GM19467 (cell line): ENCODE data around the gene SLC4A8.

Experiments used
- ATAC-seq: cut with Tn5 transposase; IDR thresholded peaks from one replicate; pipeline ENCODE4 v1.9.1; 2021; ENCODE audit warnings: mild to moderate bottlenecking, moderate library complexity; ENCODE audit not compliant: unreplicated experiment

SLC4A8 gene

DNA sequence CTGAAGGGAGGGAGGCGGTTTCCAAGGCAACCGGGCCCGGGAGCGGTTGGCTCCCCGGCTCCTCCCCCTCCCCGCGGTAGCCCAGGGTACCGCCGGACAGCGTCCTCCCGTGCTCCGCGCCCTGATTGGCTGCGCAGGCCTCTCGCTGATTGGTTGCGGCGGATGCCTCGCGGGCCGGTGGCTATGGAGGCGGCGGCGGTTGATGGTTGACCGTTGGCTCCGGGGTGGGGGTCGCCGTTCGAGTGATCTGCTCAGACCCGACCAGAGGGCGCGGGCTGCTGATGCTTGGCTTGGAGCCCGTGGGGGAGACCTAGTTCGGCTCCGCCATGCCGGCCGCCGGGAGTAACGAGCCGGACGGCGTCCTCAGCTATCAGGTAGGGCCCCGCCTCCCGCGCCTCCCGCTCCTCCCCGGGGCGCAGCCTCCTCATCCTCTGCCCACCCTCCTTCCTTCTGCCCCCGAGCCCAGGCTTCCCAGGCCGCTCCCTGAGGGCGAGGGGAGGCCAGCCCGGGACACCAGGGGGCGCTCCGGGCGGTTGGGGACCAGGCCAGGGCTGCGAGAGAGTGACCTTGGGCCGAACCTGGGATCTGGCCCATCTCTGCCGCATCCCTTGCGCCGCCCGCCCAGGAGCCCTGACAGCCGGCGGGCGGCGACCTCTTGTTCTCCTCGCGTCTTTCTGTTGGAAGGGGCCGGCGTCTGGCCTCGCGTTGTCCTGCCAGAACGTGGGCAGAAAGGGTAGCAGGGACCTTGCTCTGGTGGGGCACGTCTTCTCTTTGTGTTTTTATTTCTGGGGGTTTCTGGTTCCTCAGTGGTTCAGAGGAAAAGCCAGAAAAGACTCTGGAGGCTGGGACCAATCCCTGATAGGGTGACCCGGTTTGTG is at the start of gene SLC4A8:
Gene SLC4A8 (plus strand): TSS at position 170 of the 878 bp plus-strand sequence. CDS start 157 bp downstream, at position 327.
- ATAC-seq: peak; percentile 95

DNA sequence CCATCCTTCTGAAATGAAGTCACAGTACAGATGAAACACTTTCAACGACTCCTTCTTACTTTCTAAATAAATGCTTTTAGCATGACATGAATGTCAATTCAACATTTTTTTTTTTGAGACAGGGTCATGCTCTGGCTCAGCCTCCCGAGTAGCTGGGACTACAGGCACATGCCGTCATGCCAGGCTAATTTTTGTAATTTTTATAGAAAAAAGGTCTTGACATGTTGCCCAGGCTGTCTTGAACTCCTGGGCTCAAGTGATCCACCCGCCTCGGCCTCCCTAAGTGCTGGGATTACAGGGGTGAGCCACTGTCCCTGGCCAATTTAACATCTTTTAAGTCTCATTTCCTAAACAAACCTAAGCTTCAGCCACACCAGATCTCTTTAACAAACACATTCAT is 49.8 kb upstream of the SLC4A8 start:
- ATAC-seq: no peak

DNA sequence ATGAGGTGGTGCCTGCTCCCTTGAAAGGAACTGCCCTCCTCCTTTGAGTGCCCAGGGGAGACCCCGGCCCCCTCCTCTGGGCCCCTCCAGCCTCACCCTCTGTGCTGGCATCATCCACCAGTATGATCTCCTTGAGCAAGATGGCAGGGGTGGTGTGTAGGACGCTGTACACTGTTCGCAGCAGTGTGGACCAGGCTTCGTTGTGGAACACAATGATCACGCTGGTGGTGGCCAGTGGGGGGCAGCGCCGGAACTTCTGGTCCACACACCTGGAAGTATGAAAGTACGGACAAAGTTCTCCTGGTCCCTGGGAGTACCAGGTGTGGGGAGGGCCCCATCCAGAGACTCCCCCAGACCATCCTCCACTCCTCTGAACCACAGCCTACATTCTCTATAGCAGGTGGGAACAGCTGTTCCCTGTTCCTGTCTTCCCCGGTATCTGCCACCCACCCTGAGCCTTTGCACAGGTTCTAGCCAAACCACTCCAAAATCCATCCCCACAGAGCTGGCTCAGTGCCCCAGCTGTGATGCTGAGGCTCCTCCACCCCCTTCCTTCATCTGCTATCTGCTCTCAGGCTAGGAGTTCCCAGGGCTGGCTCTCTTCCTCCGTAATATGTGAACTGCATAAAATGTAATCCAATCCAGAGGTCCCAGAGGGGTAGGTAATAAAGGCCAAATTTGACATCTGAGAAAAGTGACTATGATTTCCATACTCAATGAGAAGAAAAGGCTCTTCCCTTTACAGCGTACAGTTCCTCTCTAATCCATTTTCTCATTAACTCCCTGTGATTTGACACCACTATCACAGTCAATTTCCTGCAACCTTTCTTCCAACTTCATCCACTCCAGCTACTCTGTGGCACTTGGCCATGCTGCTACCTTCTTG is 47.3 kb upstream of the SLC4A8 start:
- ATAC-seq: no peak

DNA sequence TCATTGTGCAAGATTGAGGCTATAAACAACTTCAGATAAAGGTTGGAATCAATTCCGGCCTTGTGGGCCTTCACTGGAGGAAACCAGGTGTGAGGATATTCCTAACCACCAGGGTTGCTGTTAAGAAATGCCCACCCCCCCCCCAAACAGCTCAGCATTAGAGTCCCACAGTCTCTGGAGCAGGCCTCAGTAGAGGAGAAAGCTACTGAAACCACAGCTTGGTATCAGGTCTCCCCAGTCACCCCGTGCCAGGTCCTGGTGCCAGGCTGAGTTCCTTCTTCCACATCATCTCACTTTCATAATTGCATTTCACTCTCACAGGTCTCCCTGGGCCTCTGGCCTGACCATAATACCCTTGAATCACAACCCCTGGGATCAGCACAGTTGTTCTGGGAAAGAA is 45.9 kb upstream of the SLC4A8 start:
- no peak for ATAC-seq

DNA sequence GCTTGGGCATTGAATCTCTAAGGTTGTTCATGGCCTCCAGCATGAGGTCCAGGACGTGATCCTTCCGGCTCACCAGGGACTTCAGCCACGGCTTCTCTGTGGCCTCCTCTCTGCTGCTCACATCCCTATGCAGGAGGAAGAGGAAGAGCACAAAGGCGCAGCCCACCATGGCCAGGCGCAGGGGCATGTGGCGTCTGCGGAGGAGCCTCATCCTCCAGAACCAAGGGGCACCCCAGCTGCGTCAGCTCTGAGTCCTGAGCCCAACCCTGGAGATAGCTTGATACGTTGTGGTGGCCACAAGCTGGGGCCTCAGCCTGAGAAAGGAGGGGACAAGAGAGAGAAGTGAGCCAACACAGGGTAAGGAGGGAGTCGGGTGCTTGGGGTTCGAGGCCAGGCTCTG is 45.1 kb upstream of the SLC4A8 start:
- no peak for ATAC-seq

DNA sequence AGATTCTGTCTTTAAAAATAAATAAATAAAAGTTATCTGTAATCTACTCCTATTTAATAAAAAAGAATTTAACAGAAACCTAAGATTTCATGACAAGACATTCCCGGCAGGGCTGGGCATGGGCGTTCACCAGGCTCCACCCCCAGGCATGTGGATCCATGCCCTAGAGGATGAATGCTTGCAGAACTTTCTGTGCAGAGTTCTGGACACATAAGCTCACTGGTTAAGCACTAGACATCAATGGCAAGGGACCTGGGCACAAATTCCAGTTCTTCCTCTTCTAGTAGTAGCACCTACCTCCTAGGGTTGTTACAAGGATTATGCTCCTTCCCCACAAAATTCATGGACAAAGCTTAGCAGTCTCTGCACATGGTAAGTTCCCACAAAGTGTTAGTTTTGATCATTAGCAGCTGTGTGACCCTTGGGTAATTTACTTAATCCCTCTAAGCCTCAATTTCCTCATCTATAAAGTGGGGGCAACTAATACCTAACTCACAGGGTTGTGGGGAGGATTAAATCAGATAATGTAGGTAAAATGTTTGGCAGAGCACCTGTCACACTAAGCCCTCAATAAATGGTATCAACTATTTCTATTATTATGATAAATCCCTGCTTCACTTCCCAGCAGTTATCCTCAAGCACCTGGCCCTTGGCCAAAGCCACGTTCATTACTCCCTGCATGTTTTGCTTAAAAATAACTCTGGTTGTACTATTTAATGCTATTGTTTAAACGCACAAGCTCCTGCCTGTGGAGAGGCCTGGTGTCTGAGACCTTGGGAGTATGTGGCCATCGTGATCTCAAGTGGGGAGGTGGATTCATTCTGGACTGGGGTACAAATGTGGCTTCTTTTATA is 43.2 kb upstream of the SLC4A8 start:
- no peak for ATAC-seq

DNA sequence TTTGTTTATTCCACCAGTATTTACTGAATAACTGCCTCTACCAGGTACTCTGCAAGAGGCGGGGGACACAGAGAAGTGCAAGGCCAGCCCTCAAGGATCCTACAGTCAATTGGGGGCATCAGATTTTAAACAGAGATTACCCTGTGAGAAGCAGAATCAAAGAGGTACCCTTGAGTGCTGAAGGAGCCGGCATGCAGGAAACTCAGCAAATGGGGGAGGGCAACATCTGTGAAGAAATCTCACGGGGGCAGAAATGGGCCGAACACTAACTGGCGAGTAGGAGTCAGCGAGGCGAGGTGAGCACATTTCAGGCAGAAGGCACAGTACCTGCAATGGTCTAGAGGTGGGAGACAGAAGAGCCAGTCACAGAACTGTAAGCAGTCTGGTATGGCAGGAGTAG is 42.5 kb upstream of the SLC4A8 start:
- no peak for ATAC-seq

DNA sequence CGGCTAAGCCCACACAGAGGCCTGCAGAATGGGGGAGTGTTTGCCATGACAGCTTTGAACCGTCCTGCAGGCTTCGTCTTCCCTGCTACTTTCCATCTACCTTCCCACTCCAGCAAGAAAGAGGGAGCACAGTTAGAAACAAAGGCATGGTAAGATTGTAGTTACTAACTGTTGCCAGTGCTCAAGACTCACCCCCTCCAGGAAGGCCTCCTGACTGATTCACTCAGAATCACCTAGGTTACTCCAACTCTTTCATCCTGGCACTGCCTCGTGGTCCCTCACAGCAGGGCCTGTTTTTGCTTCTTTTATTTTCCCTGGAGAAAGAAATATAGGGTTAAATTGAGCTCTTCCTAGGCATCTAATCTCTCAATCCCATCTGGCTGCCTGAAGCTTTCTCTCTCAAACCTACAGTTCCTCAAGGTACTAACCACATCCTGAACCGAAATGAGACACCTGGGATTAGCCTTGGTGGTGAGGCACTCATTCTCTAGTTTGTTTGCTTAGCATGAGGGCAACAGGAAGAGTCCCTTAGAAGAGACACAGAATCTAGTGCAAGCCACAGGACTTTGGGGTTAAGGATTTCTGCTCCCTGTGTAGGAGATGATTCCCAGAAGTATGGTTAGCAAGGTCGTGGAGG is 41.2 kb upstream of the SLC4A8 start:
- no peak for ATAC-seq

DNA sequence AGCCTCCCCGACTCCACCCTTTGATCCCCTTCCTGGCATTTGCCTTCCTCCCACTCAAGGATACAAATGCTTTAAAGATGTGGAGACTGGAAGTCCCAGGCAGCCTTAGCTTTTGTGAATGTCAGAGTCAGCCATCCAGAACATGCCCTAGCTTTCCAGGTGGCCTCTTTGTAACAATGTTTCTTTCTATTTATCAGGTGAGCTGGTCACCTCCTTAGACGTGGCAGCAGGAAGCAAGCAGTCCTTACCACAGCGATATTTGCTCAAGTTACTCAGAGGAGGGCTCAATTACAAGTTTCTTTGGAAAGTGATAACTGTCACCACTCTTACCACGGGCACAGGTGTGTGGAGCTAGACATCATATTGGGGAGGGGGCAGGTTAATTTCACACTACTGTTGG is 38.3 kb upstream of the SLC4A8 start:
- no peak for ATAC-seq

DNA sequence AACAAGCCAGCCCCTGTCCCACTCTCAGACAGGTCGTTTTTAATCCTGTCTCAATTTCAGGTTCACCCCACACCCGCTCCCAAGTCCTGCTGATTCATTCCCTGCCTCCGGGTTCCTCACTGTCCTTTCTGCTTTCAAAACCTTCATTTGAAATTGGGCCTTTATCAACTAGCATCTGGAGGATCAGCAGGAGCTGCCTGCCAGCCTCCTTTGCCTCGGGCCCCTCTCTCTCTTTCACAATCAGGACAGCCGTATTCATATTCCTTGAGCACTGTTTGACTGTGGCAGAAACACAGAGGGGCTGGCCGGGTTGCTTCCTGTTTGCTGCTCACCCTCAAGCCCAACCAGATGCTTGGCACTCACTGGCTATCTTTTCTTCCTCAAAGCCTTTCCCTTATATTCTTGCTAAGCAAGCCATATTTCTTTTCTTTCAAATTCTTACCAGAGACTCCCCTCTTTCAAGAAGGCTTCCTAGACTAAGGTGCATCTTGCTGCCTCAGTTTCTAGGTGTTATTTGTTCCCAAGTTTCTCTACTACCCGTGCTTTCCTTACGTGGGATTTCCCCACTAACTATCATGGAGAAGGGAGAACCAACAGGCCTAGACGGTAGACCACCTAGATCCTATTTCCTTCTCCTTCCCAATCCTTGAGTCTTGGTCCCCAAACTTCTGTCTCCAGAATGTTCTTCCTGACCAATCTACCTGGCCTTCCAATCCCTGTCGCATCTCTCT is 36.4 kb upstream of the SLC4A8 start:
- no peak for ATAC-seq

DNA sequence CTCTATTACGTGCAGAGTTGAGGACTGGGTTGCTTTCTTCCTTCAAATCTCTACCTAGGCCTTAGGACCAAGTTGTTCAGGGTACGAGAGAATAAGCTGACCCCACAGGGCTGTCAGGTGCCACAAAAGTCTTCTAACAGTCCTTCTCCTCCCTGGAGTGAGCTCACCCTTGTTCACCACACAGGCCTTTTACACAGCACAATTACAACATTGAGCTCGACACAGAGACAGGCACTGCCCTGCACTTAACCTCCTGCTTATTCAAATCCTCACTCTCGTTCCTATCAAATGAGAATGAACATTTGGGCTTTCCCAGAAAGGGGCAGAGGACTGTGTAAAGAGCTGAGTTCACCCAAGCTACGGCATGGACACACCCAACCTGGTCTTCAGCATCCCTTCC is 35.8 kb upstream of the SLC4A8 start:
- ATAC-seq: no peak

DNA sequence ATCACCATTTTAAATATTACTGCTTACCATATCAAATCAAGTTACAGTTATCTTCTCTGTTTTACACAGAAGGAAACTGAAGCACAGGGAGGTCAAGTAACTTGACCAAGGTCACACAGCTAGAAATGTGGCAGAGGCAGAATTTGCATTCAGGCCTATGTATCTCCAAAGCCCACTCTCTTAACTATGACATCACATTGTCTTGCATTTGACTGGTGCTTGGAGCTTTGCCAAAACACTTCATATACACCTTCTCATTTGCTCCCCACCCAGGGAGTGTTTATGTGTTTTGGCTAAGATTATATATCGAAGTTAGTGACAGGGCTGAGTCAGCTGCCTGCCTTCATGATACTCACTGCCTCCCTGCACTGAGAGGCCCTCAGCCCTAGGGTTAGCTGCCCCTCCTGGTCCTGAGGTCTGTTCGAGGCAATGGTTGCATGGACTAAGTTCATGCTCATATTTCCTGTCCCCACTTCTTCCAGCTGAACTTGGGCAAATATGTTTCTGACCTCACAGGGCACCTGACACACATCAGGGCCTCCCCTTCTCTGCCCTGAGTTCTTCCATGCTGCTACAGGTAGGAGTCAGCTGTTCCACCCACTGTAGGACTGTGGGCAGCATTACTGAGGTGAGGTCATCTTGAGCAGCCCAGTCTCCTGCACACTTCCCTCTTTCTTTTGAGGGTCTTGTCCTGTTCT is 35.2 kb upstream of the SLC4A8 start:
- ATAC-seq: no peak

DNA sequence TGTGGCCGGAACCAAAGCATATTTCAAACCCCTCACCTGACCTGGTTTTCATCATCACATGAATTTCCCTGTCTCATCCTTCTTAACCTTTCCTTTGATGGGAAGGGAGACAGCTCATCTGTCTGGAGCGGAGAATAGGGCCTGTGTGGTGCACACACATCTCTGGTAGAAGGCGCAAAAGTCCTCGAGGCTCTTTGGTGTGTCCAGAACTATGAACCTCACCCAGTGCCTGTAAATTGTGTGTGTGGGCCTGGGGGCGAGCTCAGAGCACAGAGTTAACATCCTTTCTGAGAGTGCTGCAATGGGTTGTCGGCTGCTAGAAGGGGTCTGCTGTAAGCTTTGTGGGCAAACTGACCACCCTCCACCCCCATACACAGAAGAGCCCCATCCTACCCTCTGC is 34.2 kb upstream of the SLC4A8 start:
- no peak for ATAC-seq

DNA sequence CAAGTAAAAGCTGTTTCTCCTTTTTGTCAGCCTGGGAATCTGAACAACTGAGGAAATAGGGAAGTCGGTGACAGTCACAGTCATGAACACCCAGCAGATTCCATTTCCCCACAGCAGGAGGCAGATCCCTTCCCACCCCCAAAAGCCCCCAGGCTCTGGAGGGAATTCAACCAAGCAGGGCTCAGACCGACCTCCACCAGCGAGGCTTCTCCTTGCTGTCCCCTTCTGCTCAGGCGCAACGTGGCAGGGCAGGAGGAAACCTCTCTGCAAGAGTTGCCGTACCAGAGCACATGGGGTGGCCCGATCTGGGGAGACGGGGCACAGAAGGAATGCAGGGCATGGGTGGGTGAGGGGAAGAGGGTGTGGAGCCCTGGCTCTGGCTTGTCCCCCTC is 33.7 kb upstream of the SLC4A8 start:
- ATAC-seq: peak; percentile 3

DNA sequence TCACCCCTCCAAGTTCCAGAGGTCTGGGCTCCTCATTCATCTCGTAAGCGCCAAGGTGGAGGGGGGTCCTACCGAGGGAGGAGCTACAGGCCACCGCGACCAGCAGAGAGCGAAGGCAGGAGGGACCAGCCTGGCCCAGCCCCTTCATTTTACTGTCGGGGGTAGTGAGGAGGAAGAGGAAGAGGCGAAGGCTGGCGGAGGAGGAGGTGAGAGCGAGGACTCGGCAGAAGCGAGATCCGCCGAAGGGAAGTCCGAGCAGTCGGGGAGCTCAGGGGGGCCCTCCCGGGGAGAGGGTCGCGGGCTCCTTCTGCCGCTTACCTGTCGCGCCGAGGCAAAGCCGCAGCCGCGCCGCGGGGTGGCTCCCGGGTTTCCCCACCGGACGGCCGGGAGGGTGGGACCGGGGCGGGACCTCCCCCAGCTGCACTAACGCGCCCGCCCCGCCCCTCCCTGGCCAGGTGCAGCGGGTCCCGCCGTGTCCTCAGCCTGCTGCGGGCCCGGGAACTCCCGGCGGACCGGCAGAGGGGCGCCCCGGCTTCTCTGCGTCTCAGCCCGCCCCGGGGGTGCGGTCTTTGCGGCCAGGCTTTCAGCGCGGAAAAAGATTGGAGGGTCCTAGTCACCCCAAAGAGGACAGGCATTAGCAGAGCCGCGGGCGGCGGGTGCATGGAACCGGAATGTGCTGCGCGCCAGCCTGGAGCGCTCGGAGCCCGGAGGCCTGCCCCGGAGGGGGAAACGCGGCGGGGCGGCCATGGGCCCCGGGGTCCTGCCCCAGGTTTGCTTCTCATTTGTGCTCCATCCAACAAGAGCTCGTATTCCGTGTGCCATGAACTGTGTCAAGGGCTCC is 33.1 kb upstream of the SLC4A8 start, which contains the start of gene GALNT6:
Gene GALNT6 (minus strand): TSS at position 124 of the 841 bp plus-strand sequence. CDS start 11,625 bp downstream, outside the sequence.
- ATAC-seq: peak; percentile 40

DNA sequence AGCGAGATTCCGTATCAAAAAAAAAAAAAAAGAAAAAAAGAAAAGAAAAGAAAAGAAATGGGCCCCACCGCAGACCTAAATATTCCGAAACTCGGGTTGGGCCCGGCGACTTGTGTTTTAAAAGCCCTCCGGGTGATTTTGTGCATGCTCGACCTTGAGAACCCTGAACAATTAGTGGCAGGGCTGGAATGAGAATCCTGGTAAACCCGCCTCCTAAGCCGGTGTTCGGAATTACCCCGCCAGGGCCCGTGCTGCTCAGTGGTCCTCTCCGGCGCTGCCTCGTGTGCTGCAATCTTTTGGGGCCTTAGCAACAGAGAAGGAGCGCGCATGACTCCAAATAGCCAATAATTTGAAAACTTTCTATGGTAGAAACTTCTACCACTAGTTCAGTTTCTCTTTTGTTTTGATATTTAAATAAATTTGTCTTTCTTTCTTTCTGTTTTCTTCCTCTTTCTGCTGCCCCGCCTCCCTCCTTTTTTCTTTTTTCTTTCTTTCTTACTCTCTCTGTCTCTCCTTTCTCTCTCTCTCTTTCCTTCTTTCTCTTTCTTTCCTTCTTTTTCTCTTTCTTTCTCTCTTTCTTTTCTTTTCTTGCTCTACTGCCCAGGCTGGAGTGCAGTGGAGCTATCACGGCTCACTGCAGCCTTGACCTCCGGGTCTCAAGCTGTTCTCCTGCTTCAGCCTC is 31.9 kb upstream of the SLC4A8 start:
- ATAC-seq: no peak

DNA sequence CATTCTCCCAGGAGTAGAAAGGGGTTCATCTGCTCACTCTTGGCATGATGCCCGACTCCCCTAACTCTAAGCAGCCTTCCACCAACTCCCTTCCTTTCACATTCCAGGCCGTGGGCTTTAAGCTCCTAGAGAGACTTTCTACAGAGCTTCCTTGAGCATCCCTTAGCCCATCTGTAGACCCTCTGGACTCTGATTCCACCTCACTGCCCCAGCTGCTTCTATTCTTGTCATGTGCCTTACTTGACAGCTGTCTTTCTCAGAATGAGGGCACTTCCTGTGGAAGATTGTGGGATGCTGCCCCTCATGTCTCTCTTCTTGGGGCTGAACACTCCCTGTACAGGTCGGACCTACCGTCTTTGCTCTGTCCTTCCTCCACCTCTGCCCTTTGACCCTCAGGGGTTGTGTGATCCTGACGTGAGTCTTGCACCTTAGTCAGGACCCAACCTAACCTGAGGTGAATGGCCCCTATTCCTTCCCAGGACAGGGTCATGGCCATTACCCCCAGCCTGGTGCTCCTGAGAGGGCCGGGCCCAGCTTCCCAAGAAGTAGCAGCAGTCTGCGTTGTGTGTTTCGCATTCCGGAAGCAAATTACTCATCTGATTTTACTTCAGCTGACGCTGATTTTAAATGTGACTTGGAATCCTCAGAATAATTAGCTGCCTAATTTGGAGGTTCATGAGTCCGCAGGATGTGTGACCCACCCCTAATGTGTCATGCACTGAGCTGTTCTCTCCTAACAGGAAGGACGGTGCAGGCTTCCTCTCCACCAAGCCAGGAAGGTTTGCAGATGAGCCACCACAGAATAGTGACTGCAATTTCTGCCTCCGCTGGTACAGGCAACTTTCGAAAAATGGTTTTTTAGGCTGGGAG is 30.7 kb upstream of the SLC4A8 start:
- no peak for ATAC-seq
